ENCODE results near the gene MADD. TPM values are rescaled to one million over a fixed set of nuclear protein-coding genes. Genes with fewer than 3 reads are reported as not detected.

The MADD gene
- total and polyA plus RNA-seq, 10 of the 15 experiments (the other 5 are each of a cell fraction or from before 2014, with no cell fraction given) = 0.47 to 35.4 (median 17.6) TPM

GRCh38 chr11:47369676-47370075, 99.7 kb downstream of the MADD start:
- in situ Hi-C loops (cut with MboI) = loop anchor here (5.0 kb wide), 1 partner anchor 38 kb away; the partner anchor contains the start of gene SLC39A13
- peaks cover 0 to 5% of the 10 kb centered on the region in 2 experiments for H3K36me3 ChIP-seq (ENCODE audit: control insufficient read depth in 2 of 2, insufficient read depth in 2 of 2, low read length in 1 of 2)

GRCh38 chr11:47372422-47372821, 102.5 kb downstream of the MADD start:
- BruUV-seq (replicated peaks) = TSS peak; percentile 40
- Histone ChIP-seq H3K4me1 (ENCODE audit: control insufficient read depth, insufficient read depth, low read length) (peaks cover 13% of the 10 kb centered on the region; the same call in 1 of the 2 replicates), H2AFZ (ENCODE audit: control insufficient read depth, low read depth, low read length) (no peak overlapping the region), H3K9ac (ENCODE audit: control insufficient read depth, insufficient read depth, low read length) (no peak overlapping the region), H4K20me1 (ENCODE audit: control insufficient read depth, insufficient read depth) (no peaks in the 10 kb centered on the region), H3K27me3 (replicated peaks in 1 of 2; ENCODE audit: control insufficient read depth in 2 of 2, insufficient read depth in 2 of 2, low read length in 1 of 2) (no peaks in the 10 kb centered on the region), H3K27ac (ENCODE audit: control insufficient read depth, insufficient read depth) (no peak overlapping the region), H3K79me2 (ENCODE audit: control insufficient read depth, insufficient read depth, low read length) (peaks cover 26% of the 10 kb centered on the region), H3K36me3 (ENCODE audit: control insufficient read depth in 2 of 2, insufficient read depth in 2 of 2, low read length in 1 of 2) (peaks cover 2 to 8% of the 10 kb centered on the region in 2 experiments), H3K9me3 (replicated peaks; ENCODE audit: control insufficient read depth, insufficient read depth, low read length) (no peaks in the 10 kb centered on the region), H3K4me3 (no peak overlapping the region), H3K4me2 (ENCODE audit: control insufficient read depth, insufficient read depth) (no peak overlapping the region)
- 100% methylated on average over 5 of the region's 7 CpGs for WGBS (ENCODE audit: insufficient coverage, insufficient replicate concordance, low lambda C conversion rate, missing lambda C conversion rate)
- ChIA-PET SMC1A (ENCODE audit: uncharacterized antibody, unreplicated experiment) (interaction anchor here (1.0 to 3.7 kb wide), 7 partner anchors 19 to 39 kb away, joined by 4 to 35 read pairs (median 22); partner anchors contain the start of gene SLC39A13), POLR2A (interaction anchor here (0.7 to 3.7 kb wide), 5 partner anchors 21 to 159 kb away, joined by 3 to 21 read pairs (median 6); partner anchors contain the start of gene SLC39A13), CTCF (interaction anchor here (0.8 to 8.6 kb wide), 8 partner anchors 8 to 271 kb away, joined by 3 to 161 read pairs (median 22); partner anchors contain the start of gene SLC39A13), RAD21 (ENCODE audit: unreplicated experiment) (interaction anchor here (0.7 to 2.8 kb wide), 3 partner anchors 8 to 35 kb away, joined by 3 to 21 read pairs (median 3); no protein-coding TSS in a partner anchor)
- ATAC-seq = no peak
- DNase-seq (ENCODE audit: low read depth, low spot score) = no peak
- FAIRE-seq = no peak
- in situ Hi-C loops (cut with MboI) (loop anchor here (5.0 kb wide), 1 partner anchor 35 kb away; the partner anchor contains the start of gene SLC39A13), intact Hi-C loops (cut with micrococcal nuclease; ENCODE audit: unreplicated experiment) (loop anchor here (10.0 kb wide), 2 partner anchors 392 to 482 kb away; partner anchors contain the start of gene FNBP4)
- TF ChIP-seq PAX5 (IDR thresholded peaks at IDR 0.05; ENCODE audit: borderline replicate concordance, low read depth, low read length) (no peak), HDGF (IDR thresholded peaks at IDR 0.05) (no peak), EP300 (IDR thresholded peaks at IDR 0.05; ENCODE audit: borderline replicate concordance in 1 of 2, control insufficient read depth in 1 of 2, low read depth in 2 of 2, low read length in 2 of 2) (no peak), ZBTB11 (CRISPR knock-in tag; IDR thresholded peaks at IDR 0.05) (no peak), SUPT20H (IDR thresholded peaks at IDR 0.05; ENCODE audit: borderline replicate concordance, control insufficient read depth, low read depth, low read length) (no peak), ZNF207 (IDR thresholded peaks at IDR 0.05; ENCODE audit: borderline replicate concordance) (no peak), PBX3 (IDR thresholded peaks at IDR 0.05; ENCODE audit: insufficient replicate concordance, low read depth, low read length) (no peak), EZH2 (IDR thresholded peaks at IDR 0.05; ENCODE audit: borderline replicate concordance, control insufficient read depth, low read depth, low read length) (no peak), STAT3 (IDR thresholded peaks at IDR 0.05; ENCODE audit: low read depth, low read length) (no peak)

More at GRCh38 chr11:47369676-47370075, 99.7 kb downstream of the MADD start:
- WGBS (ENCODE audit: insufficient coverage, insufficient replicate concordance, low lambda C conversion rate, missing lambda C conversion rate) = 60% methylated on average over 3 of the region's 3 CpGs
- RAD21 ChIA-PET (ENCODE audit: unreplicated experiment) = interaction anchor here (0.7 to 1.5 kb wide), 3 partner anchors 9 to 156 kb away, joined by 3 to 5 read pairs (median 3); partner anchors contain the start of gene SPI1
- Histone ChIP-seq H3K27ac (ENCODE audit: control insufficient read depth, insufficient read depth) (no peak overlapping the region), H3K4me3 (no peak overlapping the region), H3K27me3 (replicated peaks in 1 of 2; ENCODE audit: control insufficient read depth in 2 of 2, insufficient read depth in 2 of 2, low read length in 1 of 2) (no peaks in the 10 kb centered on the region), H3K4me1 (ENCODE audit: control insufficient read depth, insufficient read depth, low read length) (peaks cover 3% of the 10 kb centered on the region; the same call in 1 of the 2 replicates), H3K4me2 (ENCODE audit: control insufficient read depth, insufficient read depth) (no peak overlapping the region), H4K20me1 (ENCODE audit: control insufficient read depth, insufficient read depth) (no peaks in the 10 kb centered on the region), H3K9ac (ENCODE audit: control insufficient read depth, insufficient read depth, low read length) (no peak overlapping the region), H3K79me2 (ENCODE audit: control insufficient read depth, insufficient read depth, low read length) (peaks cover 9% of the 10 kb centered on the region), H2AFZ (ENCODE audit: control insufficient read depth, low read depth, low read length) (no peak overlapping the region), H3K9me3 (replicated peaks; ENCODE audit: control insufficient read depth, insufficient read depth, low read length) (no peaks in the 10 kb centered on the region)
- FAIRE-seq = no peak
- CTCF ChIA-PET = interaction anchor here (1.0 to 8.6 kb wide), 2 partner anchors 21 to 41 kb away, joined by 4 to 161 read pairs; partner anchors contain the start of gene SLC39A13
- no peak for TF ChIP-seq CBFB (IDR thresholded peaks at IDR 0.05; ENCODE audit: low read depth)
- POLR2A ChIA-PET = interaction anchor here (0.5 to 1.1 kb wide), 2 partner anchors 38 to 235 kb away, joined by 3 to 8 read pairs; no protein-coding TSS in a partner anchor
- intact Hi-C loops (cut with micrococcal nuclease; ENCODE audit: unreplicated experiment) = loop anchor here (10.0 kb wide), 2 partner anchors 395 to 485 kb away; partner anchors contain the start of gene FNBP4
- no peak for DNase-seq (ENCODE audit: low read depth, low spot score)
- BruUV-seq (replicated peaks) = no TSS peak
- no peak for ATAC-seq
- SMC1A ChIA-PET (ENCODE audit: uncharacterized antibody, unreplicated experiment) = no interaction called here

All from GM12878 (cell line).